ENCODE data around the gene ST3GAL3. TPM values are rescaled to one million over a fixed set of nuclear protein-coding genes. Genes with fewer than 3 reads are reported as not detected.

The ST3GAL3 gene
- total and polyA plus RNA-seq, 8 donors, result 1.6 to 68.3 (median 6.7) TPM

GRCh38 chr1:43953361-43953760 lies 246.0 kb downstream of the ST3GAL3 start:
- WGBS, 5 donors, result 71 to 85% (median 77%) methylated on average over 3 of the region's 3 CpGs
- H3K9me3 ChIP-seq, result no peaks in the 10 kb centered on the region
- DNase-seq, result no peak
- H3K4me3 ChIP-seq, result no peak overlapping the region
- H3K27me3 ChIP-seq, result no peaks in the 10 kb centered on the region
- intact Hi-C loops (cut with DNase I; ENCODE audit: low total_unique reads), result no loop called here
- TF ChIP-seq POLR2A (IDR thresholded peaks at IDR 0.05) (no peak), CTCF (IDR thresholded peaks at IDR 0.05) (no peak), POLR2AphosphoS5 (IDR thresholded peaks at IDR 0.05) (no peak), EP300 (IDR thresholded peaks at IDR 0.05) (no peak)
- peak overlapping the region in 1 of 5 donors; percentile 18 for H3K27ac ChIP-seq
- H3K36me3 ChIP-seq, result peaks cover 13 to 49% (median 44%) of the 10 kb centered on the region in 4 donors
- peaks cover 6 to 37% (median 12%) of the 10 kb centered on the region in 4 donors for H3K4me1 ChIP-seq

GRCh38 chr1:43954036-43954435 lies 246.7 kb downstream of the ST3GAL3 start:
- Histone ChIP-seq H3K27me3 (no peaks in the 10 kb centered on the region), H3K4me1 (peaks cover 0 to 30% (median 5%) of the 10 kb centered on the region in 4 donors), H3K36me3 (peaks cover 17 to 56% (median 51%) of the 10 kb centered on the region in 4 donors), H3K27ac (no peak overlapping the region), H3K4me3 (no peak overlapping the region), H3K9me3 (no peaks in the 10 kb centered on the region)
- WGBS, 5 donors, result 94 to 97% (median 95%) methylated on average over 3 to 5 of the region's 5 CpGs
- no peak for TF ChIP-seq POLR2A (IDR thresholded peaks at IDR 0.05)
- TF ChIP-seq CTCF (IDR thresholded peaks at IDR 0.05), result no peak
- no peak for TF ChIP-seq EP300 (IDR thresholded peaks at IDR 0.05)
- TF ChIP-seq POLR2AphosphoS5 (IDR thresholded peaks at IDR 0.05), result no peak
- intact Hi-C loops (cut with DNase I; ENCODE audit: low total_unique reads), result no loop called here
- no peak for DNase-seq

GRCh38 chr1:43956234-43956633 lies 248.9 kb downstream of the ST3GAL3 start:
- Histone ChIP-seq H3K9me3 (no peaks in the 10 kb centered on the region), H3K27ac (no peak overlapping the region), H3K27me3 (no peaks in the 10 kb centered on the region), H3K4me3 (no peak overlapping the region), H3K4me1 (peaks cover 0 to 17% (median 0%) of the 10 kb centered on the region in 4 donors), H3K36me3 (peaks cover 17 to 60% (median 53%) of the 10 kb centered on the region in 4 donors)
- DNase-seq, result no peak
- intact Hi-C loops (cut with DNase I; ENCODE audit: low total_unique reads), result no loop called here
- TF ChIP-seq POLR2A (IDR thresholded peaks at IDR 0.05), result no peak
- no peak for TF ChIP-seq POLR2AphosphoS5 (IDR thresholded peaks at IDR 0.05)
- no peak for TF ChIP-seq EP300 (IDR thresholded peaks at IDR 0.05)
- TF ChIP-seq CTCF (IDR thresholded peaks at IDR 0.05), result no peak
- 94 to 98% (median 97%) methylated on average over 7 to 8 of the region's 8 CpGs for WGBS, 5 donors

GRCh38 chr1:43957407-43958040 lies 250.2 kb downstream of the ST3GAL3 start:
- H3K27me3 ChIP-seq, result no peaks in the 10 kb centered on the region
- no peak overlapping the region for H3K4me3 ChIP-seq
- no peak for TF ChIP-seq POLR2AphosphoS5 (IDR thresholded peaks at IDR 0.05)
- TF ChIP-seq CTCF (IDR thresholded peaks at IDR 0.05), result no peak
- no peak for TF ChIP-seq POLR2A (IDR thresholded peaks at IDR 0.05)
- TF ChIP-seq EP300 (IDR thresholded peaks at IDR 0.05), result no peak
- H3K27ac ChIP-seq, result no peak overlapping the region
- H3K36me3 ChIP-seq, result peaks cover 27 to 73% (median 66%) of the 10 kb centered on the region in 4 donors
- H3K9me3 ChIP-seq, result no peaks in the 10 kb centered on the region
- WGBS, 5 donors, result 87 to 94% (median 90%) methylated on average over 6 to 7 of the region's 7 CpGs
- peaks cover 0 to 11% (median 0%) of the 10 kb centered on the region in 4 donors for H3K4me1 ChIP-seq
- DNase-seq, result no peak
- intact Hi-C loops (cut with DNase I; ENCODE audit: low total_unique reads), result no loop called here
